H1 (cell line): Measurements from ENCODE around the gene SYNJ1. TPM values are rescaled to one million over a fixed set of nuclear protein-coding genes. Genes with fewer than 3 reads are reported as not detected.

Experiments
- ZNF274 ChIP-seq: IDR thresholded peaks from 2 replicates; pipeline ENCODE4 v1.7.0; 2012; ENCODE audit warnings: low read length, borderline replicate concordance; ENCODE audit errors: extremely low read depth
- polyA plus RNA-seq, 7 experiments: library from polyadenylated mRNA; depleted of rRNA in 3 of 7; stranded (reverse) in 5 of 7; unstranded in 2 of 7; fragments of >200 nt in 5 of 7; fragments of 200-250 nt in 2 of 7; gene quantifications; 1 replicate in 5 of 7; 2 replicates in 1 of 7; 4 replicates in 1 of 7; pipeline versions ENCODE4 v1.2.1 to v1.2.3, GENCODE V29; 2011 to 2013; ENCODE audit warnings: missing spikeins in 2 of 7, mixed read lengths in 2 of 7
- total RNA-seq: library from RNA; stranded (reverse); fragmentation: NEBNext Ultra II Directional; extraction: Animal tissue kit (Norgen Biotek cat#: 25700); gene quantifications from 2 replicates; pipeline ENCODE4 v1.2.1, GENCODE V29; 2021

Gene SYNJ1
- total and polyA plus RNA-seq, 2 of the 8 experiments (the other 6 are each of a cell fraction or from before 2014, with no cell fraction given) = 1.3 to 4.3 TPM

DNA sequence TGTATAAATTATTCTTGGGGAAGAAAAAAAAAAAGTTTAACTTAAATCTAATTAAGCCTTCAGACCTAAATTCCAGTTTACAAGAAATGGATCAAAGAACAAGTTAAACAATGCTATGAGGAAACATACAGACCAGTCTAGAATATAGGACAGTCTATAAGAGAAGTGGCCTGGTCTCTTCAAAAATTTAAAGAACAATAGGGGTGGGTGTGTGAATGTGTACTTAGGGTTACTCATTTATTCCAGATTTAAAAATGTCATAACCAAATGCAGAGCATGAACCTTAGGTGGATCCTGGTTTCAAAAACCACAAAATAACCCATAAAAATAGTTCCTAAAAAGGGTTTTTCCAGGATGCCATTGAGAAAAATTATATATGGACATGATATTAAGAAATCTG lies 21.8 kb upstream of the SYNJ1 start (continued):
- no peak for TF ChIP-seq ZNF274
